ENCODE measurements around the gene CRX.
"Not testable (repeated sequence)": the region's sequence is repeated elsewhere in the genome, so short reads cannot be mapped to it uniquely, and the experiment has no call there.

The CRX gene

GRCh38 chr19:47860602-47861297 lies 39.0 kb downstream of the CRX start:
- FAIRE-seq: no peak

GRCh38 chr19:47861630-47862029 lies 39.9 kb downstream of the CRX start:
- FAIRE-seq: no peak

- no peak for FAIRE-seq
Measured at GRCh38 chr19:47863514-47863936, 41.8 kb downstream of the CRX start.

- FAIRE-seq: no peak
Measured at GRCh38 chr19:47865166-47865565, 43.4 kb downstream of the CRX start.

GRCh38 chr19:47878906-47879305 lies 57.2 kb downstream of the CRX start:
- FAIRE-seq: no peak

- not testable (repeated sequence) for FAIRE-seq
Measured at GRCh38 chr19:47879385-47879784, 57.6 kb downstream of the CRX start.

GRCh38 chr19:47881757-47882156 lies 60.0 kb downstream of the CRX start:
- FAIRE-seq: no peak

- FAIRE-seq: no peak
Measured at GRCh38 chr19:47882890-47883289, 61.2 kb downstream of the CRX start.

- no peak for FAIRE-seq
Measured at GRCh38 chr19:47885067-47885463, 63.3 kb downstream of the CRX start.

GRCh38 chr19:47886010-47886559 lies 64.3 kb downstream of the CRX start, which contains the start of gene SULT2A1:
TSS of gene SULT2A1 (minus strand) at chr19:47886315. CDS start at chr19:47886257, 58 bp downstream.
- FAIRE-seq: no peak

- no peak for FAIRE-seq
Measured at GRCh38 chr19:47890865-47891621, 69.3 kb downstream of the CRX start.

GRCh38 chr19:47891622-47891922 lies 69.8 kb downstream of the CRX start:
- FAIRE-seq: no peak

- FAIRE-seq: no peak
Measured at GRCh38 chr19:47891923-47892666, 70.4 kb downstream of the CRX start.
